Stimulated activated CD4-positive, alpha-beta T cell treated with anti-CD3 and anti-CD28 coated beads, Interleukin-15, amount 100 ng/mL, for 1 hour (primary cell): Measurements from ENCODE around the gene MCIDAS.

Source experiments
- DNase-seq, 2 donors: peaks; one replicate each; pipeline ENCODE4 v3.0.0-alpha.2; 2020; ENCODE audit warnings: low read depth in 1 of 2, low spot score in 1 of 2

MCIDAS gene

DNA sequence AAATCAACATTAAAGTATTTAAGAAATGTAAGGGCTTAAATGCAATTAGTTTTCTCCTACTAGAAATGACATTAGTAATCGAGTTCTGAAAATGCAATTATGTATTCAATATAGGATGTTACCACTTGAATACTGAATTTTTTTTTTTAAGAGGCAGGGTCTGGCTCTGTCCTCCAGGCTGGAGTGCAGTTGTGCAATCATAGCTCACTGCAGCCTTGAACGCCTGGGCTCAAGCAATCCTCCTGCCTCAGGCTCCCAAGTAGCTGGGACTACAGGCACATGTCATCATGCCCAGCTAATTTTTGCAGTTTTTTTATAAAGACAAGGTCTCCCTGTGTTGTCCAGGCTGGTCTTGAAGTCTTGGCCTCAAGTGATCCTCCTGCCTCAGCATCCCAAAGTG, 55.6 kb downstream of the MCIDAS start:
- no peak for DNase-seq
